GM23248 (cell line): Measurements from ENCODE around the gene SPRR2F.

ENCODE experiments used
- EZH2 ChIP-seq: fragments of 200-600 bp; sonication (generic); IDR thresholded peaks from 2 replicates; pipeline ENCODE4 v1.6.1; 2018; ENCODE audit warnings: antibody characterized with exemption, mild to moderate bottlenecking; ENCODE audit not compliant: insufficient read depth, poor library complexity, severe bottlenecking
- EZH2phosphoT487 ChIP-seq: fragments of 200-600 bp; sonication (generic); IDR thresholded peaks from 2 replicates; pipeline ENCODE4 v1.6.1; 2018; ENCODE audit warnings: antibody characterized with exemption, moderate library complexity, mild to moderate bottlenecking, low read depth; ENCODE audit not compliant: insufficient read depth

DNA sequence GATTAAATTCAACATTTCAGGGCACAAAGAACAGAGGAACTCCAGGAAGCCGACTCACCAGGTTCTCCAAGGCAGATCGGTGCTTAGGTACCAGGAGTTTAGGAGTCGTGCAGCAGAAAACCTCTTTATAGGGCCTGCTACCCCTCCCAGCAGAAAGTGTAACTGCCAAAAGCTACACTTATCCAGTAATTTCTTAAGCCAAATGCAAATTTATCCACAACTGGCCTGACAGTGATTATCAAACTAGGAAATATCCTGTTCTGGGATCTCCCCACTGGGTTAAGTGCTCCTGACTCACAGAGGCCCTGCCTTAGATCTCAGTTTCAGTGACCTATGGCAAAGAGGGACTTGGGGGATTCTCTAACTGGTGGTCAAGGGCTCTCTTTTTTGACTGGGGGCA is at the start of gene SPRR2F:
- TF ChIP-seq EZH2 = no peak
- no peak for TF ChIP-seq EZH2phosphoT487
